OCI-M2 (cell line): Measurements from ENCODE around the gene RYR3.

Experiments used
- DNase-seq: peaks from one replicate; lab custom pipeline; 2025; ENCODE audit not compliant: unreplicated experiment; lab: John Stamatoyannopoulos, UW

Gene RYR3

DNA sequence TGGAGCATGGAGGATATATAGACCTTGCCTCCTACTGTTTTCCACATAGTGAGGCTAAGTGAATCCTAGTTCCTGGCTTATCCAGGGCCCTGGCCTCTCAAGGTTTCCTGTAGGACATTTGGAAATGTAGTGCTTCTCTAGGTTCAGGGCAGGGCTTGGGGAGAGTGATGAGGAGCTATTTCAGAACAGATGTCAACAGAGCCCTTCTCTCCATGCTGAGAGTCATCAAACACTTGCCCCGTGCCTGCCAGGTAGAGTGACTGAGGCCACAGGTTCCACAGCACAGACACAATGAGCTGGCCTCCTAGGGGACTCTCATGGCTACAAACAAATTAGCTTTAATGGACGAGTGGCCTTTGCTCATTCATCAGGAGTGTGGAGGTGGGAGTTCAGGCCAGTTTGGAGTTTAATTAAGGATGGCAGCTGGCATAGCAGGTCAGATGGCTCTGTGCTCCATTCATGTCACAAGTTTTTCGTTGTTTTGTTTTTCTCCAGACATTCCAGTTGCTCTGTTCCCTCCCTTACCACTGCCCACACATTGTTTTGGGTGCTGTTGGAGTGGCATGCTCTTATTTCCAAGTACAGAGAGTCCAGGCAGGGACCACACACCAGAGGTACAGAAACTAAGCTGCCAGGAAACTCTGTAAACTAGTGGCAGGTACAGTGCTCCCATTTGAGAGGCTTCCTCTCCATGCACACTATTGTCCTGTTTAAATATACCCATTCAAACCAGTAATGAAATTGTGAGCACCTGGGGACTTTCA is 189.8 kb downstream of the RYR3 start:
- DNase-seq, result no peak

DNA sequence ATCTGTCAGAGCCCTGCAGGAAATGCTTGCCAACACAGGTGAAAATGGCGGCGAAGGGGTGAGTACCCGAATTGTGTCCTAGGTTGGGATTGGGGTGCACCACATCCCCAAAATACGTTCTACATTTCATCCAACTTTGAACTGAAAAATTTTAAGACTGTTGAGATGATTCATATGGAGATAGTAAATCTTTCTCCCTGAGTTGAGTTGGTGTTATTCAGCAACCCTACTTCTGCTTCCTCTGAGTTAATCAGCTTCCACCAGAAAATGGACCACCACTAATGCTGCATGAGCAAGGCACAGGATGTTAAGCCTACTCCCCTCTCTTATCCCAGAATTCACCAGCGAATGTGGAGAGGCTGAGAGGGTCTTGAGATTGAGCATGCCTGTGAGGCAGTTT is 192.9 kb downstream of the RYR3 start:
- DNase-seq, result no peak

DNA sequence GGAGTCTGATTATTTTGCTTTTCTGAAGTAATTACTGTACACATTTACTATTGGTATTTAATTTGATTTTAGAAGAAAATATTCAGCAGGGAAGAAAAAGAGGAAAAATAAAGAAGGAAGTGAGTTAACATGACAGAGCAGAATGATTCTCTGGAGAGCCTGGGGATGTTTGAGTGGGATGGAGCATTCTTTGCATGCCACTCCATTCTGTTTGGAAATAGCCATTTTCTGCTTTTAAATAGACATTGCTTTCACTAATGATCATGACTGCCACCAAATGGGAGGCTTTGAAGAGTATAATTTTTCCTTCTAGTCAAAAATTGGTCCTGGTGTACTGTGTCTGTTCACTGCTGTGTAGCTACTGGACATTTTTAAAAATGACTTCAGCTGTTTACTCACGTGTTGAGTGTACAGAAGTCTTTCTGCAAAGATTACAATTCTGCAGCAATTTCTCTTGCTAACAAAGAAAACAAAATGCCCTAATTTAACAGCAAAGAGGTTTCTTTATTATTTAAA is 196.1 kb downstream of the RYR3 start:
- no peak for DNase-seq

DNA sequence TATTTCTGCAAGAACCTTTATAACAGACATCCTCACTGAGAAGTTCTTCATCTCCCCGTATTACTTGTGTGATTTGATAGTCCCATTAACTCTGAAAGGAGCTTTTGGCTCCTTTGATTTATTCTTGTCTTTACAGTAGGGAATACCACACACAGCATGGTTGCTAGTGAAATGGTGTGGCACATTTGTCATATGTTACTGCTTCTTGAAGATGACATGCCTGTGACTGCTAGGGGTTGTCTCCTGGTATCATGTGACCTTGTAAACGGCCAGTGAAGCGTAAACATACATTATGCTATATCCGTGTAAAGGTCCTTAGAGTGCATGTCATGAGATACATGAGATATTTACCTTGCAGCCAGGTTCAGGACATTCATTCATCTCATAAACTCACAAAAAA is 197.9 kb downstream of the RYR3 start:
- DNase-seq, result no peak

DNA sequence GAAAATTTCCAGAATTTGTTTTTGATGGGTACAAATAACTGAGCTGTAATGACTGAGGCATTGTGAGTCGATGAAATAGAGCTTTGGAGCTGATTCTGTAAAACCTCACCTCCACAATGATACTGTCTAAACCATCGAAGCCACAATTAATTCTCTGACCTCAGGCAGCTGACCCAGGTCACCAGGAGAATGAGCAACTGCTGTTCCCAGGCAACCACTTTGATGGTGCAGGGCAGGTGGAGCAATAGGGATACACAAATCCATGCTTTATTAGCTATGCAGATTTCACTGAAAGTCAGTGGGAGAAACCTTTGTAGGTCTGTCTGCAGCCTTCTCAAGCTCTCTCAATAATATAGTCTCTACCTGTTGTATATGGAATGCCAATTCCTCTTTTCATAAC is 204.4 kb downstream of the RYR3 start:
- DNase-seq, result no peak

DNA sequence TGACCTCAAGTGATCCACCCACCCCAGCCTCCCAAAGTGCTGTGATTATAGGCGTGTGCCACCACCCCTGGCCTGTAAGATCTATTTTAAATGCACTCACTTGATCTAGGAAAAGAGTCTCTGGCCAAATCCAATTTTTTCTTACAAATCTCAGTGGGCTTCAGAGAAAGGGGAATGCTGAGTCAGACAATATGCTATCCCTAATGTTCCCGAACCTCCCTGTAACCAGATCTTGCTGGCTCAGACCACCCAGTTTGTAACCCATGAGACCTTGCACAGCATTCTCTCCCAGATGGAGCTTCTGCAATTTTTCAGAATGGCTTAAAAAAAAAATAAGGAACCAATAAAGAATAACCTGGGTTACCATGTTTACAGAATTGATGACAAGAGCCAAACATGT is 205.8 kb downstream of the RYR3 start:
- DNase-seq, result no peak

DNA sequence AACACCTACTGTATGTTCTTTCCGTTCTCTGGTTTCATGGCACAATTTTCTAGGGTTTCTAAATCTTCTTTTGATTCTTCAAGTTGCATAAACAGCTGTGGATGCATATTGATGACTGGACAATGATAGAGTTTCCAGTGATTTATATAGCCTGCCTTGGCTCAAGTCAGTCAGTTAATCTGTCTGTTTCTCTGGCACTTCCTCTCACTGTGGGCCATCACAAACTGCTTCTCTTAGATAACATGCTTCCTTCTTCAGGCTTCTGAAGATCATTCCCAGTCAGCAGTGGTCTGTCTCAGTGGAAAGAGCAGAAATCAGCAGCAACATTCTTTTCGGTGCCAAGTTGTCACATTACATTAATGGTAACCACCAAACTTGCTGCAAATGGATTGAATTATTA is 207.2 kb downstream of the RYR3 start:
- no peak for DNase-seq

DNA sequence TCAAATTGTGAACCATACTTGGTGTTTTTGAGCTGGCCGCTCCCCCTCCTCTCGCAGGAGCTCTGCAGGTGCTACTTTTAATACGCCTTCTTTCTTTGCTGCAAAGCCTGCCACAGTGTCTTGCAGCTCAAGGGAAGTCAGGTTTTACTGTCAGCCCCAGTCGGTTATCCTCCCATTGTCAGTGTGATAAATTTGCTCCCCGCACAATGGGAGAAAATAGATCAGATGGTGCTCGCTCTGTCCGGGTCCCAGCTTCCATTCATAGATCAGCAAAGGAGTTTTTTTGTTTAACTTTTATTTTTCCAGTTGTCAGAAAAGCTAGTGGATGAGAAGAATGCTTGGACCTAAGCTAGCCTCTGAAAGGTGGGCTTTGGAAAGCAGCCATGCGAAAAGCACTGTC is 207.7 kb downstream of the RYR3 start:
- no peak for DNase-seq

DNA sequence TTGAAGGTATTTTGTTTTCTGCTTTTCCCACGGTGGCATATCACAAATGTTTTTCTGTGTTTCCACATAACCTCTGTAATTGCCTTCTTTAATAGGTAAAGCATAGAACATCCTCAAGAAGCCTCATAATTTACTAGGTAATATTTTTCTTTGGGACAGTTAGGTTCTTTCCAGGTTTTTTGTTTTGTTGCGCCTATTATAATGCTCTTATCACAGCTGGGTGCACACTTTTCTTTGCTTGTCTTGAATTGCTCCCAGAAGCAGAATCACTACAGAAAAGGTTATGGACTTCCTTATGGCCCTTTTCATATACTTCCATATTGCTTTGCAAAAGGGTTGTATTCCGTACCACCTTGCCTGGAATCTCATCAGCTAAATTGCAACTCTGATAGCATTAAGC is 213.5 kb downstream of the RYR3 start:
- no peak for DNase-seq

DNA sequence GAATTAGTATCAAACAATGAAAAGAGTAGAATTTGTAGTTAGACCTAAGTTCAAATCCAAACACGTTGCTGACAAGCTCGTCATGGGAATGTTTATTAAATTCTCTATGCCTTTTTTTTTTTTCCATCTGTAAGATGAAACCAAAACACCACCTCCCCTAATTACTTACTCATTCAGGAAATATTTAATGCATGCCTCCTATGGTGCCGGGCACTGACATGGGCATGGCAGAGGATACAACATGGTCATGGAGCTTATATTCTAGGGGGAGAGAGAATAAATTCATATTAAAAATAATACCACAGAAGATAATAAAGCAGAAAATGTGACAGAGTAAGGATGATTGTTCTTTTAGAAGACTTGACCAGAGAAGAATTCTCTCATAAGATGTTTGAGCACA is 215.8 kb downstream of the RYR3 start:
- no peak for DNase-seq

DNA sequence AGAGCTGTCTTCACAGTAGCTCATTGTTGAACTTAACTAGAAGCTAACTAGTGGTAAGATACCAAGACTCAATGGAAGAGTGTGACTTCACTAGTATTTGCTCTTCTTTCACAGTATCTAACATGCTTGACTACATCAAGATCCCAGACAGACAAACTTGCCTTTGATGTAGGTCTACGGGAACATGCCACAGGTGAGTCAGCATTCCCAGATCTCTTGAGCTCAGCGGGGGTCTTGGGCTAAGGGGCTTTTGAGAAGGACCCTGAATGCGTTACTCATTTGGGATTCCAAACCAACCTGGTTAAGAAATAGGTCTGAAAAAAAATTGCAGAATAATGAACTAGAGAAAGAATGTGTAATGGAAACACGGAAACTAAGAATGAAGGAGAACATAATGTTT is 222.4 kb downstream of the RYR3 start:
- DNase-seq, result no peak

DNA sequence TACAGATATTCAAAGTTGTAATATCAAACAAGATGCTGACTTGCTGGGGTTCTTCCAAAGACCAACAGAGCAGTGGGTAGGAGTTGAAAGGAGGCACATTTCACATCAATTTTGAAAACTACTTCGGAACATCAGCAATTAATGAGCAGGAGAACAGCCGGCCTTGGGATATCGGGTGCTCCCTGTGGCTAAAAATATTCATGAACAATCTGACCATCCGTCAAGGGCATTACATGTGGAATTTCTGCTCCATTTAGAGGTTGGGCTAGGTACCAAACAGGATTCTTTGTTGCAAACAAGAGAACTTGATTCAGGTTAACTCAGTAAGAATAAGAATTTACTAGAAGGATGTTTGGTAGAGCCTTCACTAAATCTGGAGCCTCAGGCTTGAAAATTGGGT is 223.9 kb downstream of the RYR3 start:
- DNase-seq, result no peak

DNA sequence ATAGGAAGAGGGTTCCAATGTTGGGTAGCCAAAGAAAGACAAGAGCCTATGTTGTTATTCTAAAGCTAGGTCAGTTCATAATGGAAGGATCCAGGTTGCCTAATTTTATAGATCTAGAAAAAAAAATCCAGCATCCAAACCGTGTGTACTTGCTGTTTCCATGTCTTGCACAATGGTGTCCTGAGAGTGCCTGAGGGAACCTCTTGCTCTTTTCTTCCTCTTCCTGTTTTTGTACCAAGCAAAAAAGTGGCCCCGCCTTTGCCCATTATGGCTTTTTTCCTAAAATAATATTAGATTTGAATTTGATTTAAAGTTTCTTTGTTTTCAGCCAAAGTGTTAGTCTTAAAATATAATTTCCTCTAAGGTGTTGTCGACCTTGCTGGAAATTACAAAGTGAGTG is 224.4 kb downstream of the RYR3 start:
- DNase-seq, result no peak

DNA sequence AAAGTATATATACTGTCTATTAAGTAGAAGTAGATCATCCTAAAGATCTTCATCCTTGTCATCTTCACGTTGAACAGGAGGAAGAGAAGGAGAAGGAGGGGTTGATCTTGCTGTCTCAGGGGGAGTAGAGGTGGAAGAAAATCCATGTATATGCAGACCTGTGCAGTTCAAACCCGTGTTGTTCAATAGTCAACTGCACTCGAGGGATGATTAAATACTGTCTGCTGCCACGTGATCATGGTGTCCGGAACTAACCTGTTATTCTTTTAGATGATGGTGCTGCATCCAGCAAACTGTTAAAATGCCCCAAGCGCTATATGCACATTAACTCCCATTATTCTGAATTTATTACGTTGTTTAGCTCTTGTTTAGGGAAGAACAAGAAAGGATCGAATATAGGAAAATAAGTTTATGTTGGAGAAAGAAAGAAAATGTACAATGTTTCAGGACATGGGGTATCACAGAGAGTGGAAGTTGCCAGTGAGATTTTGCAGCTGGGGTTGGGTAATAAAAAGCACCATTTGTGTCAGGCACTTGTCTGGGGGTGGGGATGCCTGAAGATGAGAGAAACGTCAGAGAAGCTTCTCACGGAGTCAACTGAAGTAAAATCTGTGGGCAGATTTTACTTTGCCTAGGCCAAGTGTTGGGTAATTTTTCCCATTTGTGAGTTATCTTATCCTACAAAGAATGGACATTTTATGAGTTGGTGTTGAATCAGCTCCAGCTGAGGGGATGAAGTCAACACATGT is 229.2 kb downstream of the RYR3 start:
- no peak for DNase-seq

DNA sequence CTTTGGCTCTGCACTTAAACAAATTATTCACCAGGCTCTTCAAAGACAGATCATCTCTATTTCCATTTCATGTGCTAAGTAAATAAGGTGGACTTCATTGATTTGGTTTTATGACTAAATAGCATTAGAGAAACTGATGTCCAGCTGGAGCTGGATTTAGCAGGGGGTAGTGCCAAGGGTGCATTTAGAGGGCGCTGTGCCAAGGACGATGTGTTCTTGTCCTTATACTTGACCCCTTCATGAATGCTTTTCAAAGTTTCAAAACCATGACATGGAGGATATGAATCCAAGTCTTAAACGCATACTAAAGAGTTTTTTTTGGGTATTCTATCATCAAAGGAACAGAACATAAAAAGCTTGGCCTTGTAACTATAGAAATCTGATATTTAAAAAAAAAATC is 233.2 kb downstream of the RYR3 start:
- DNase-seq, result no peak

DNA sequence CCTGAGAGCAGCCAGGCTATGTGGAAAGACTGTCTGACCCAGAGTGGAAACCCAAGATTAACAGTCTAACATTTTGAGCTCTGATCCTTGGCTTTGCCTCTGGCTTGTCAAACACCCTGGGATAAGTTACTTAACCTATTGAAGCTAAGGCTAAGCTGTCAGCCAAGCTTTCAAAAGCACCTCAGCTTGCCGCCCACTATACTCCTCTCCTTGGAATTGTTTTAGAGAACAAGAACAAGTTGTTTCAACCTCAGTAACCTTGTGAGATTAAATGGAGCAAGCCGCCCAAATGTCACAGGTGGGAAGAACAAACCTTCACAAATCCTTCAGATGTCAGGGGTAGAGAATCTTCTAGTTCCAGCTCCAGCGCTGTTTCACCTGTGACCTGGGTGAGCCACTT is 235.1 kb downstream of the RYR3 start:
- no peak for DNase-seq

DNA sequence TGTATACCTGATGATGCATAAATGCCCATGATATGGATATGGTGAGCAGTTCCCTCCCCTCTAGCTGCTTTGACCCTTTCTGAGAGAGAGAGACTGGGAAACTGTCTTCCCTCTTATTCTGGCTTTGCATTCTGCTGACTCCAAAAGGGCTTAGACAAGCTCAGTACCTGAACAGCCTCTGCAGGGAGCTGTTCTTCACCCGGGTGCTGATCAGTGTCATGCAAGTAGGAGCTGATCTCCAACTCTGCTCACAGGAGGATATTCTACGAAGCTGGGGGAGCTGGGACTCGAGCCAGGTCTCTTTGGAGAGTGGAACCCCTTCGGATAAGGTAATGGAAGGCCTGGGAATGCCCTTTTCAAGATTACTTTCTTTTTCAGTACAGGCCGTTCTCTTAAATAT is 237.1 kb downstream of the RYR3 start:
- DNase-seq, result no peak

DNA sequence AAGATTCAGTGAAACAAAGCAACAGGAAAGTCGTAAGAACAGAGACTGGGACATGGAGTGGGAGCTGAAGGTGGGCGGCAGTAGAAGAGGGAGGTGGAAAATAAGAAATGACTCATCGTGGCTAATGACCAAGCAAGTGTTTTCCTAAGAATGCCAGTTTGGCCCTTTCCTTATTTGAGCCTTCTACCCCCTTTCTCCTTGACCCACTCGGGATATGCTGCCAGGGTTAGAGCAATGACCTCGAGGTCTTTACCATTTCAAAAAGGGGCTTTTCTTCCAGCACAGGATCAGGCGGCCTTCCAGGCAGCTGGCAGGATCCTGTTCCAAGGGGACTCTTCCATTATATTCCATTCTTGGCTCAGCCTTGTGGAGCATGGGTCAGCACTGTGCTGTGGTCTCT is 241.1 kb downstream of the RYR3 start:
- DNase-seq, result no peak

DNA sequence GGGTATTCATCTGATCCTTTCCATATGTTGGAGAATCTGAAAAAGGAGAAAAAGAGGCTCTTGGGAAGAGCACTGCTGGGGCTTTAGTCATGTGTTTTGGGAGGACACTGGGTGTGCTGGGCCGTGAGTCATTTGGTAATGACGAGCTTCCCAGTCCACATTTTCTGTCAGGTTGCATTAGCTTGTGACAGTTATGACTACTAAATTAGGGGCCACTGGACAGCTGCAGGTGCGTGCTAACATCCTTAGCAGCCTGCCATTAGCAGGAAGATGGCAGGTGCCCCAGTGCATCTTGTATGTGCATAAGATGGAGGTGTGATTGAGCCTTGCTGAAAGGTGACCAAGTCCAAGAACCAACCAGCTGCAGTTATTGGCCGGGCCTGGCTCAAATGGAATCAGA is 242.4 kb downstream of the RYR3 start:
- DNase-seq, result no peak

DNA sequence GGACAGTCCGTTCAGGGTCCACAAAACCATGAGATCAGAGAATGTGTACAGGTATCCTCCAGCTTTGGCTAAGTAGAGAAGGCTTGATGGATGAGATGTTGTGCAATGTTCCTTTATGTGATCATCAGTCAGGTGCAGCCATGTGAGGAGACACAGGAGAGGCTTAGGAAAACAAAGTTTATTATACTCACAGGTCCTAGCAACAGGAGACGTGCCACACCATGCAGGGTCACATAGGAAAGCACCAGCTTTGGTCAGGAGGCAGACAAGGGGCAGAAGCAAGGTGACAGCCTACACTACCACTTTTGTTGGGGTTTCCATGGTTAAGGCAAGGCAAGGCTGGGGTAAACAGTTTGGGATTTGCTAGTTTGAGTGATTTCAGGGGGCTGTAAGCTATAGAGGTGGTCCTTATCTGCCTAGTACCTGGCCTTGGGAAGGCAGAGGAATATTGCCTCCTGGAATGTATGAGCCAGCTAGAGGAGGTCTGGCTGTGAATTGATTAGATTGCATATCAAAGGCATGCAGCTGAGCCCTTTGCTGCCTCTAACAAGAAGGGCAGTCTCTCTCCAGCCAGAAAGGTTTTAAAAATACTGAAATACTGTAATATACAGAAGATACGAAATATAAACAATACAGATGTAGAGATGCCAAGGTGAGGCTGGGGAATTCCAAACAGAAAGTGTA is 248.6 kb downstream of the RYR3 start:
- no peak for DNase-seq

DNA sequence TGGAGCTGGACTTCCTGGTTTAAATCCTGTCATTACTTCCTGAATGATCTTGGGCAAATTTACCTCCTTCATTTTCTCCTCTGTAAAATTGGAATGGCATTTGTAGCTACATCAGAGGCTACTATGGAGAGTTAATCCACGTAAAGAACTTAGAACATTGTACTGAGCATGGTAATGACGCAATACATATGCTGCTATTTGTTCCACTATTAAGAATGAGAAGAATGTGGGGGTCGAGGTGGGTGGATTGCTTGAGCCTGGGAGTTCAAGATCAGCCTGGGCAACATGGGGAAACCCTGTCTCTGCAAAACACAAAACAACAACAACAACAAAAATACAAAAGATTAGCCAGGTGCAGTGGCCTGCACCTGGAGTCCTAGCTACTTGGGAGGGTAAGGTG is 250.6 kb downstream of the RYR3 start:
- no peak for DNase-seq

DNA sequence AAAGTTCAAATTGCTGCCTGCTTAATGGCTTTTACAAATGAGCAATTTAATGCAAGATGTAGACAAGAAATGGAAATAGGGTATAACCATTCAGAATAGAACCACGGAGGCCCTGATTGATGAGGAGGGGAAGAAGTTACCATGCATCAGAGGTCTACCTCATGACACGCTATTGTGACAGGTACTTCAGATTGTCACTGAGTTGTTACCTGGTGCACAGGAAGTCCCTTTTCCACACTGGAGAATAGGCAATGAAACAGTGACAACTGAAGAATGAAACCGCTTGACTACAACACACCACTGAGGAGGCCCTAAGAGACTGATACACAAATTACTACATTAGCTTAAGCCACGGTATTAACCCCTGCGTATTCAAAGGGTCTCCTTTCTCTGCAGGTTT is 251.2 kb downstream of the RYR3 start:
- DNase-seq, result no peak
